ENCODE data around the gene GNA12. TPM values are rescaled to one million over a fixed set of nuclear protein-coding genes. Genes with fewer than 3 reads are reported as not detected.

The GNA12 gene
- total and polyA plus RNA-seq, 8 donors = 2.0 to 54.6 (median 22.0) TPM

DNA sequence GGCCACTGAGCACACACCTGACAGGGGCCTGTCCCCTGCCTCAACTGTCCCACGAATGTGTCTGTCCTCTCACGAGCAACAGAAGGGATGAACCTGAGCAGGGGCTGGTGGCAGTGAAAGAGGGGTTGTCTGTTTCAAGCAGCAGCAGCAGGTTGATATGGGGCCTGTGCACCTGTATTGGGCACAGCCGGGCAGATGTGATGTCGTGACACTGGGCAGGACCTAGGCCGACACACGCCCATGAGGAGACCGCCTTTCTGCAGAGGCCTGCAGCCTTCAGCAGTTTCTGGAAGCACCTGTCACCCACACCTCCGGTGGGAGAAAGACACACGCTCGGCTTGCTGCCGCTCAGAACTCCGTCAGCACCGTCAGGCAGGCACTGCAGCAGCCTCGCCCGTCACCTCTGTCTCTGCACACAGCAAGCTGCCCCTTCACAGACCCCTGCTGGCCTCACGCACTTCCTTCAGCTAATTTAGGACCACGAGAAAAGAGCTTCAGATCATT lies 107.6 kb downstream of the GNA12 start:
- H3K4me1 ChIP-seq = peaks cover 15 to 44% (median 33%) of the 10 kb centered on the region in 4 donors
- WGBS, 5 donors = 88 to 98% (median 91%) methylated on average over 8 to 17 of the region's 17 CpGs
- peak in 1 of 2 donors; percentile 20 for DNase-seq

GRCh38 chr7:2735744-2736143 lies 108.4 kb downstream of the GNA12 start:
- intact Hi-C loops (cut with DNase I; ENCODE audit: low total_unique reads) = no loop called here
- Histone ChIP-seq H3K4me1 (peaks cover 15 to 46% (median 33%) of the 10 kb centered on the region in 4 donors), H3K27ac (no peak overlapping the region), H3K9me3 (no peaks in the 10 kb centered on the region), H3K4me3 (no peak overlapping the region), H3K27me3 (no peaks in the 10 kb centered on the region), H3K36me3 (peaks cover 0 to 8% (median 8%) of the 10 kb centered on the region in 4 donors)
- 84 to 91% (median 90%) methylated on average over 6 to 13 of the region's 13 CpGs for WGBS, 5 donors
- DNase-seq = peak in 1 of 2 donors; percentile 20
- TF ChIP-seq EP300 (IDR thresholded peaks at IDR 0.05) (no peak), POLR2A (IDR thresholded peaks at IDR 0.05) (no peak), POLR2AphosphoS5 (IDR thresholded peaks at IDR 0.05) (no peak)
- TF ChIP-seq, protein P1, sequence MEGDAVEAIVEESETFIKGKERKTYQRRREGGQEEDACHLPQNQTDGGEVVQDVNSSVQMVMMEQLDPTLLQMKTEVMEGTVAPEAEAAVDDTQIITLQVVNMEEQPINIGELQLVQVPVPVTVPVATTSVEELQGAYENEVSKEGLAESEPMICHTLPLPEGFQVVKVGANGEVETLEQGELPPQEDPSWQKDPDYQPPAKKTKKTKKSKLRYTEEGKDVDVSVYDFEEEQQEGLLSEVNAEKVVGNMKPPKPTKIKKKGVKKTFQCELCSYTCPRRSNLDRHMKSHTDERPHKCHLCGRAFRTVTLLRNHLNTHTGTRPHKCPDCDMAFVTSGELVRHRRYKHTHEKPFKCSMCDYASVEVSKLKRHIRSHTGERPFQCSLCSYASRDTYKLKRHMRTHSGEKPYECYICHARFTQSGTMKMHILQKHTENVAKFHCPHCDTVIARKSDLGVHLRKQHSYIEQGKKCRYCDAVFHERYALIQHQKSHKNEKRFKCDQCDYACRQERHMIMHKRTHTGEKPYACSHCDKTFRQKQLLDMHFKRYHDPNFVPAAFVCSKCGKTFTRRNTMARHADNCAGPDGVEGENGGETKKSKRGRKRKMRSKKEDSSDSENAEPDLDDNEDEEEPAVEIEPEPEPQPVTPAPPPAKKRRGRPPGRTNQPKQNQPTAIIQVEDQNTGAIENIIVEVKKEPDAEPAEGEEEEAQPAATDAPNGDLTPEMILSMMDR (IDR thresholded peaks at IDR 0.05) = no peak

More for the DNA sequence above, 107.6 kb downstream of the GNA12 start:
- no peaks in the 10 kb centered on the region for H3K27me3 ChIP-seq
- H3K36me3 ChIP-seq = peaks cover 0 to 1% (median under 1%) of the 10 kb centered on the region in 4 donors
- H3K27ac ChIP-seq = no peak overlapping the region
- intact Hi-C loops (cut with DNase I; ENCODE audit: low total_unique reads) = no loop called here
- no peak overlapping the region for H3K4me3 ChIP-seq
- TF ChIP-seq EP300 (IDR thresholded peaks at IDR 0.05) = no peak
- no peak for TF ChIP-seq POLR2AphosphoS5 (IDR thresholded peaks at IDR 0.05)
- TF ChIP-seq POLR2A (IDR thresholded peaks at IDR 0.05) = no peak
- TF ChIP-seq, protein P1 (IDR thresholded peaks at IDR 0.05) = no peak
- H3K9me3 ChIP-seq = no peaks in the 10 kb centered on the region

- no peak overlapping the region for H3K4me3 ChIP-seq
- no peaks in the 10 kb centered on the region for H3K9me3 ChIP-seq
- TF ChIP-seq, protein P1 (IDR thresholded peaks at IDR 0.05) = no peak
- TF ChIP-seq POLR2AphosphoS5 (IDR thresholded peaks at IDR 0.05) = no peak
- no peak for TF ChIP-seq POLR2A (IDR thresholded peaks at IDR 0.05)
- TF ChIP-seq EP300 (IDR thresholded peaks at IDR 0.05) = no peak
- 55 to 72% (median 61%) methylated on average over 28 to 33 of the region's 33 CpGs for WGBS, 5 donors
- H3K4me1 ChIP-seq = peaks cover 15 to 54% (median 37%) of the 10 kb centered on the region in 4 donors
- no peaks in the 10 kb centered on the region for H3K27me3 ChIP-seq
- peak; percentile 26 to 62 for DNase-seq
- peak overlapping the region; percentile 4 to 61 (median 33) for H3K27ac ChIP-seq
- intact Hi-C loops (cut with DNase I; ENCODE audit: low total_unique reads) = no loop called here
- peaks cover 0 to 16% (median 16%) of the 10 kb centered on the region in 4 donors for H3K36me3 ChIP-seq
Measured at GRCh38 chr7:2734751-2735571, 109.1 kb downstream of the GNA12 start.

GRCh38 chr7:2734084-2734686 lies 109.9 kb downstream of the GNA12 start:
- Histone ChIP-seq H3K4me3 (no peak overlapping the region), H3K27ac (peak overlapping the region in 3 of 5 donors; percentile 57 to 66 (median 61)), H3K9me3 (no peaks in the 10 kb centered on the region), H3K36me3 (peaks cover 0 to 23% (median 21%) of the 10 kb centered on the region in 4 donors), H3K27me3 (no peaks in the 10 kb centered on the region), H3K4me1 (peaks cover 21 to 61% (median 41%) of the 10 kb centered on the region in 4 donors)
- TF ChIP-seq, protein P1 (IDR thresholded peaks at IDR 0.05) = no peak
- TF ChIP-seq POLR2A (IDR thresholded peaks at IDR 0.05) = no peak
- no peak for TF ChIP-seq EP300 (IDR thresholded peaks at IDR 0.05)
- TF ChIP-seq POLR2AphosphoS5 (IDR thresholded peaks at IDR 0.05) = no peak
- DNase-seq = peak in 1 of 2 donors; percentile 18
- intact Hi-C loops (cut with DNase I; ENCODE audit: low total_unique reads) = no loop called here
- 87 to 94% (median 92%) methylated on average over 24 of the region's 24 CpGs for WGBS, 5 donors

All from stomach (tissue), 9 donors.